ENCODE results near the gene ACY1.

- TF ChIP-seq, protein P1, sequence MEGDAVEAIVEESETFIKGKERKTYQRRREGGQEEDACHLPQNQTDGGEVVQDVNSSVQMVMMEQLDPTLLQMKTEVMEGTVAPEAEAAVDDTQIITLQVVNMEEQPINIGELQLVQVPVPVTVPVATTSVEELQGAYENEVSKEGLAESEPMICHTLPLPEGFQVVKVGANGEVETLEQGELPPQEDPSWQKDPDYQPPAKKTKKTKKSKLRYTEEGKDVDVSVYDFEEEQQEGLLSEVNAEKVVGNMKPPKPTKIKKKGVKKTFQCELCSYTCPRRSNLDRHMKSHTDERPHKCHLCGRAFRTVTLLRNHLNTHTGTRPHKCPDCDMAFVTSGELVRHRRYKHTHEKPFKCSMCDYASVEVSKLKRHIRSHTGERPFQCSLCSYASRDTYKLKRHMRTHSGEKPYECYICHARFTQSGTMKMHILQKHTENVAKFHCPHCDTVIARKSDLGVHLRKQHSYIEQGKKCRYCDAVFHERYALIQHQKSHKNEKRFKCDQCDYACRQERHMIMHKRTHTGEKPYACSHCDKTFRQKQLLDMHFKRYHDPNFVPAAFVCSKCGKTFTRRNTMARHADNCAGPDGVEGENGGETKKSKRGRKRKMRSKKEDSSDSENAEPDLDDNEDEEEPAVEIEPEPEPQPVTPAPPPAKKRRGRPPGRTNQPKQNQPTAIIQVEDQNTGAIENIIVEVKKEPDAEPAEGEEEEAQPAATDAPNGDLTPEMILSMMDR (IDR thresholded peaks at IDR 0.05), result no peak
- no peak for TF ChIP-seq SIN3A (IDR thresholded peaks at IDR 0.05; ENCODE audit: borderline replicate concordance, insufficient read depth, low read depth, low read length)
- TF ChIP-seq POLR2AphosphoS5 (IDR thresholded peaks at IDR 0.05; ENCODE audit: low read depth, low read length), result no peak
- TF ChIP-seq REST (IDR thresholded peaks at IDR 0.05; ENCODE audit: insufficient read depth in 1 of 2, low read depth in 2 of 2, low read length in 1 of 2), result no peak
- no peak for TF ChIP-seq TCF7L2 (IDR thresholded peaks at IDR 0.05; ENCODE audit: low read depth, low read length)
Observed at GRCh38 chr3:52014613-52015012, 31.3 kb downstream of the ACY1 start.

Measured in Panc1 (cell line).